ENCODE measurements around the gene SH3BGRL2. TPM values are rescaled to one million over a fixed set of nuclear protein-coding genes. Genes with fewer than 3 reads are reported as not detected.

SH3BGRL2 gene
- total RNA-seq, 3 donors from 2014 or later (not counting 1 experiment from before 2014, with no cell fraction given): 0.68 to 5.8 (median 1.6) TPM

DNA sequence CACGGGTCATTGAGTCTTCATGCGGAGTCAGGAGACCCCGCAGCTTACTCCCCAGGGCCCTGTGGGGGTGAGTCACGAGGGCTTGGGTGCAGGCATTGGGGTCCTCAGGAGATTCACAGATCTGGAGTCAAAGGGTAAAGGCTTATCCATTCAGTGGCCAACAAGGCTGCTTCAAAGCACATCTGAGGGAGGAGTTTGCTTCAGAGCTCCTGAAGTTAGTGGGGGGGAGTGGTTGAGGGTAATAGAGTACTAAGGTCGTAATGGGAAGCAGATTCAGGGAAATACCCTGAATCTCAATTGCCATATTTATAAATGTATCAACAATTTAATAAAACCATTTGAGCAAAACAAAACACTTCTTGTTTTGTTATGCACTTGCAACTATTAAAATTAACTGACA, 37.3 kb downstream of the SH3BGRL2 start:
- no peak overlapping the region for H3K27ac ChIP-seq (ENCODE audit: low read length)
- H3K9me3 ChIP-seq (ENCODE audit: control insufficient read depth, insufficient read depth, low read length): no peaks in the 10 kb centered on the region
- no peaks in the 10 kb centered on the region for H3K27me3 ChIP-seq (ENCODE audit: control insufficient read depth, insufficient read depth, low read length)
- H3K36me3 ChIP-seq (ENCODE audit: control insufficient read depth, insufficient read depth, low read length): no peaks in the 10 kb centered on the region
- Mint-ChIP-seq H3K27ac (no peak overlapping the region), H3K4me1 (peaks cover 0 to 8% of the 10 kb centered on the region in 2 donors), H3K4me3 (no peak overlapping the region), H3K9me3 (no peaks in the 10 kb centered on the region), H3K27me3 (ENCODE audit: low read depth in 2 of 2) (no peaks in the 10 kb centered on the region), H3K36me3 (no peaks in the 10 kb centered on the region)
- no peak for ATAC-seq
- no peak for DNase-seq
- TF ChIP-seq, protein P1, sequence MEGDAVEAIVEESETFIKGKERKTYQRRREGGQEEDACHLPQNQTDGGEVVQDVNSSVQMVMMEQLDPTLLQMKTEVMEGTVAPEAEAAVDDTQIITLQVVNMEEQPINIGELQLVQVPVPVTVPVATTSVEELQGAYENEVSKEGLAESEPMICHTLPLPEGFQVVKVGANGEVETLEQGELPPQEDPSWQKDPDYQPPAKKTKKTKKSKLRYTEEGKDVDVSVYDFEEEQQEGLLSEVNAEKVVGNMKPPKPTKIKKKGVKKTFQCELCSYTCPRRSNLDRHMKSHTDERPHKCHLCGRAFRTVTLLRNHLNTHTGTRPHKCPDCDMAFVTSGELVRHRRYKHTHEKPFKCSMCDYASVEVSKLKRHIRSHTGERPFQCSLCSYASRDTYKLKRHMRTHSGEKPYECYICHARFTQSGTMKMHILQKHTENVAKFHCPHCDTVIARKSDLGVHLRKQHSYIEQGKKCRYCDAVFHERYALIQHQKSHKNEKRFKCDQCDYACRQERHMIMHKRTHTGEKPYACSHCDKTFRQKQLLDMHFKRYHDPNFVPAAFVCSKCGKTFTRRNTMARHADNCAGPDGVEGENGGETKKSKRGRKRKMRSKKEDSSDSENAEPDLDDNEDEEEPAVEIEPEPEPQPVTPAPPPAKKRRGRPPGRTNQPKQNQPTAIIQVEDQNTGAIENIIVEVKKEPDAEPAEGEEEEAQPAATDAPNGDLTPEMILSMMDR (IDR thresholded peaks at IDR 0.05): no peak
- peaks cover 3% of the 10 kb centered on the region for H3K4me1 ChIP-seq (ENCODE audit: control insufficient read depth, insufficient read depth, low read length)
- WGBS (ENCODE audit: insufficient coverage): 80% methylated on average over 4 of the region's 5 CpGs
- intact Hi-C loops (cut with micrococcal nuclease): no loop called here
- H3K4me3 ChIP-seq (ENCODE audit: low read length): no peak overlapping the region

DNA sequence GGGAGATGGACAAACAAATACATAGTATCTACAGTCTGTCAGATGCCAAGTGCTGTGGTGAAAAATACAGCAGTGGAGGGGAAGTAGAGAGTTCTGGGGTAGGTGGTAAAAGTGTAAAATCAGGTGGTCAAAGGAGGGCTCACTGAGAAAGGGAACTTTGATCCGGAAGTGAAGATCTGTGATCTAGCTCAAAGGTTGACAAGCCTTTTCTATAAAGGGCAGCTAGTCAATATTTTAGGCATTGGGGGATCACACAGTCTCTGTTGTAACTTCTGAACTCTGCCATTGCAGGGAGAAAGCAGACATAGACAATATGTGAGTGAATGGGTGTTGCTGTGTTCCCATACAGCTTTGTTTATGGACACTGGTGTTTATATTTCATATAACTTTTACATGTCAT, 38.6 kb downstream of the SH3BGRL2 start:
- Mint-ChIP-seq H3K36me3 (no peaks in the 10 kb centered on the region), H3K27me3 (ENCODE audit: low read depth in 2 of 2) (no peaks in the 10 kb centered on the region), H3K9me3 (no peaks in the 10 kb centered on the region), H3K27ac (no peak overlapping the region), H3K4me3 (no peak overlapping the region), H3K4me1 (peaks cover 0 to 8% of the 10 kb centered on the region in 2 donors)
- intact Hi-C loops (cut with micrococcal nuclease): no loop called here
- Histone ChIP-seq H3K9me3 (ENCODE audit: control insufficient read depth, insufficient read depth, low read length) (no peaks in the 10 kb centered on the region), H3K27me3 (ENCODE audit: control insufficient read depth, insufficient read depth, low read length) (no peaks in the 10 kb centered on the region), H3K27ac (ENCODE audit: low read length) (no peak overlapping the region), H3K4me1 (ENCODE audit: control insufficient read depth, insufficient read depth, low read length) (peaks cover 3% of the 10 kb centered on the region), H3K4me3 (ENCODE audit: low read length) (no peak overlapping the region), H3K36me3 (ENCODE audit: control insufficient read depth, insufficient read depth, low read length) (no peaks in the 10 kb centered on the region)
- WGBS (ENCODE audit: insufficient coverage): 62% methylated on average over 1 of the region's 1 CpG
- ATAC-seq (no peak), DNase-seq (no peak)
- TF ChIP-seq, protein P1 (IDR thresholded peaks at IDR 0.05): no peak

DNA sequence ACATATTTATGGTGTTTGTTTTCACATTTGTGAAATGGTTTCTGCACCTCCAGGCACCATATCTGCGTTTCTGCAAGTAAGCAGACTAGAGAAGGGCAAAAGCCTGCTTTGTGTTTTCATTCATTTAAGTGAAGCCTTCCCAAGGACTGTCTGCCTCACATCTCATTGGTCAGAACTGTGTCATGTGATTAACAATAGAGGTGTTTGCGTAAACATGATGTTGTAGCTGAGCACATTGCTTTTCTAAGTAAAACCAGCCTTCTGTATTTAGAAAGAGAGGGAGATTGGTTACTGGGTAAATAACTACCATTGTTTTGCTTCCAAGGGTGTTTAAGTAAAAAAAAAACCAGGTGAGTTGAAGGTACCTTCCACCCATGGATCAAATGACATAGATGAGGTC, 39.7 kb downstream of the SH3BGRL2 start:
- DNase-seq (no peak), ATAC-seq (no peak)
- no peaks in the 10 kb centered on the region for H3K9me3 ChIP-seq (ENCODE audit: control insufficient read depth, insufficient read depth, low read length)
- H3K4me1 ChIP-seq (ENCODE audit: control insufficient read depth, insufficient read depth, low read length): peaks cover 3% of the 10 kb centered on the region
- no peaks in the 10 kb centered on the region for H3K36me3 ChIP-seq (ENCODE audit: control insufficient read depth, insufficient read depth, low read length)
- intact Hi-C loops (cut with micrococcal nuclease): no loop called here
- H3K36me3 Mint-ChIP-seq: no peaks in the 10 kb centered on the region
- H3K4me1 Mint-ChIP-seq: peaks cover 0 to 8% of the 10 kb centered on the region in 2 donors
- H3K27me3 Mint-ChIP-seq (ENCODE audit: low read depth in 2 of 2): no peaks in the 10 kb centered on the region
- no peaks in the 10 kb centered on the region for H3K9me3 Mint-ChIP-seq
- TF ChIP-seq, protein P1 (IDR thresholded peaks at IDR 0.05): no peak
- 86% methylated on average over 2 of the region's 2 CpGs for WGBS (ENCODE audit: insufficient coverage)
- no peak overlapping the region for H3K27ac Mint-ChIP-seq
- H3K4me3 Mint-ChIP-seq: no peak overlapping the region
- H3K4me3 ChIP-seq (ENCODE audit: low read length): no peak overlapping the region
- H3K27me3 ChIP-seq (ENCODE audit: control insufficient read depth, insufficient read depth, low read length): no peaks in the 10 kb centered on the region
- no peak overlapping the region for H3K27ac ChIP-seq (ENCODE audit: low read length)

DNA sequence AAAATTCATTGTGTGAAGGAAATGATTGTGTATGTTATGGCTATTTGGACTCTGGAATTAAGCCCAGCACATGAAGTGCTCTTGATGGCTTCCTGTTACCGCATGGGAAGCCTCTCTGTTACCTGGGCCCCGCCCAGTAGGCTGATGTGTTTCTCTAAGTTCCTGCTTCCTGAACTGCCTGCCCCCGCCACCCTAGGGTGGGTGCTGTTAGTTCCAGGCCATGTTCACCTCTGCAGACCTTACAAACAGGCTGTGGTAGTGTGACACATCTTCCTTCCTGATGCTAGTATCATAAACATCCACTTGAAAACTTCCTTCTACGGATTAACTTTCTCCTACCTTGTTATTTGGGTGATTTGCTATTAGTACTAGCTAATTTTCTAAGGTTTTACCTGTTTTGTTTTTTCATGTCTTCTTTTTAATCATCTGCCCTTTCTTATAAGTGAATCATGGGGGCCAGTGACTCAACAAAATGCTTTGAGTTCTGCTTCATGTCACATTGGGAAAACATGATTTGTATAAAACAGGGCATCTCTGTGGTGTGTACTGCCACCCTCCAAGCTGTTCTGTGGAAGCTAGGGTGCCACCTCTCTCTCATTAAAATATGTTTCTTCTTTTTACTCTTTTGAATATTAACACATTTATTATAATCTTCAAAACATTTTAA, 40.6 kb downstream of the SH3BGRL2 start:
- Histone ChIP-seq H3K36me3 (ENCODE audit: control insufficient read depth, insufficient read depth, low read length) (no peaks in the 10 kb centered on the region), H3K4me1 (ENCODE audit: control insufficient read depth, insufficient read depth, low read length) (peaks cover 3% of the 10 kb centered on the region), H3K27ac (ENCODE audit: low read length) (no peak overlapping the region), H3K9me3 (ENCODE audit: control insufficient read depth, insufficient read depth, low read length) (no peaks in the 10 kb centered on the region), H3K4me3 (ENCODE audit: low read length) (no peak overlapping the region), H3K27me3 (ENCODE audit: control insufficient read depth, insufficient read depth, low read length) (no peaks in the 10 kb centered on the region)
- intact Hi-C loops (cut with micrococcal nuclease): no loop called here
- no peaks in the 10 kb centered on the region for H3K27me3 Mint-ChIP-seq (ENCODE audit: low read depth in 2 of 2)
- TF ChIP-seq, protein P1 (IDR thresholded peaks at IDR 0.05): no peak
- no peak overlapping the region for H3K4me3 Mint-ChIP-seq
- DNase-seq (peak in 1 of 2 donors; percentile 58), ATAC-seq (peak in 1 of 3 donors; percentile 29)
- H3K9me3 Mint-ChIP-seq: no peaks in the 10 kb centered on the region
- 25% methylated on average over 3 of the region's 4 CpGs for WGBS (ENCODE audit: insufficient coverage)
- H3K27ac Mint-ChIP-seq: peak overlapping the region in 1 of 2 donors; percentile 5
- H3K36me3 Mint-ChIP-seq: no peaks in the 10 kb centered on the region
- peaks cover 0 to 8% of the 10 kb centered on the region in 2 donors for H3K4me1 Mint-ChIP-seq

Data from natural killer cell (primary cell).